K562 (cell line): ENCODE data around the gene OR2B6. TPM values are rescaled to one million over a fixed set of nuclear protein-coding genes. Genes with fewer than 3 reads are reported as not detected.
"Not testable (repeated sequence)": the region's sequence is repeated elsewhere in the genome, so short reads cannot be mapped to it uniquely, and the experiment has no call there.

Experiments used
- ATAC-seq: fragments of 200-7000 bp; cut with Tn5 transposase; 3 replicates; pipeline ENCODE4 v1.9.1; 2020; ENCODE audit warnings: moderate library complexity
- BruUV-seq: library from RNA; stranded (reverse); fragments of 400-500 nt; replicated peaks from 2 replicates; lab custom pipeline; 2021; lab: Mats Ljungman, UMichigan
- CTCF ChIA-PET: fragments of 300-600 bp; formaldehyde crosslinking; extraction: SDS; loops from one replicate; lab custom pipeline; 2021; ENCODE audit warnings: low intra/inter-chr PET ratio; lab: Yijun Ruan, JAX
- POLR2A ChIA-PET: fragments of 300-600, 350-650 bp; sonication (Branson Sonifier 250); formaldehyde crosslinking; extraction: SDS; loops from one replicate; lab custom pipeline; 2021; ENCODE audit warnings: antibody characterized with exemption, inconsistent platforms; lab: Yijun Ruan, JAX
- DNase-seq, 4 experiments: peaks; one replicate each; pipeline versions ENCODE4 v3.0.0 to v3.0.0-alpha.2; 2011 to 2018; ENCODE audit warnings: low spot score in 3 of 4, mixed read lengths in 3 of 4; ENCODE audit errors: extremely low read depth in 1 of 4
- FAIRE-seq: peaks from 2 replicates; lab custom pipeline; 2011; peaks lifted over from hg19 to GRCh38; lab: Jason Lieb, UNC
- H2AFZ ChIP-seq: 2 replicates; pipeline ENCODE4 v1.6.0; 2011; ENCODE audit warnings: low read depth, low read length, control low read depth, inconsistent platforms
- H3K27ac ChIP-seq: fragments of 200-600 bp; 3 replicates; pipeline ENCODE4 v1.8.0; 2011; ENCODE audit warnings: low read depth, mild to moderate bottlenecking, control low read depth, inconsistent platforms, low read length, moderate library complexity, mixed read lengths; ENCODE audit errors: extremely low read depth
- H3K27me3 ChIP-seq, 2 experiments: fragments of 300-600 bp in 1 of 2; 2 replicates in 1 of 2; 3 replicates in 1 of 2; pipeline versions ENCODE4 v1.6.0 to v1.8.0; 2011; ENCODE audit warnings: inconsistent platforms in 2 of 2, low read length in 2 of 2, mild to moderate bottlenecking in 1 of 2, mixed read lengths in 1 of 2, moderate library complexity in 1 of 2; ENCODE audit not compliant: control insufficient read depth in 2 of 2, insufficient read depth in 2 of 2
- H3K36me3 ChIP-seq: fragments of 300-600 bp; 3 replicates; pipeline ENCODE4 v1.8.0; 2011; ENCODE audit warnings: mild to moderate bottlenecking, low read length, inconsistent platforms; ENCODE audit not compliant: control insufficient read depth, insufficient read depth
- H3K4me1 ChIP-seq, 2 experiments: fragments of 200-600 bp in 1 of 2; replicated peaks in 1 of 2; 2 replicates in 1 of 2; 3 replicates in 1 of 2; pipeline versions ENCODE4 v1.5.1 to v1.8.0; 2011; ENCODE audit warnings: inconsistent platforms in 2 of 2, low read length in 2 of 2, mild to moderate bottlenecking in 1 of 2, mixed read lengths in 1 of 2, moderate library complexity in 1 of 2; ENCODE audit not compliant: control insufficient read depth in 2 of 2, insufficient read depth in 2 of 2
- H3K4me2 ChIP-seq: 2 replicates; pipeline ENCODE4 v1.6.1; 2011; ENCODE audit warnings: low read length, control low read depth, inconsistent platforms, mixed read lengths; ENCODE audit not compliant: insufficient read depth
- H3K4me3 ChIP-seq: fragments of 200-600 bp; sonication (generic), shearing (Covaris generic); 2 replicates; pipeline ENCODE4 v1.5.1; 2016; ENCODE audit warnings: control low read depth, inconsistent platforms
- H3K79me2 ChIP-seq: fragments of 200-600 bp; 3 replicates; pipeline ENCODE4 v1.8.0; 2011; ENCODE audit warnings: low read length, inconsistent platforms; ENCODE audit not compliant: control insufficient read depth, insufficient read depth
- H3K9ac ChIP-seq, 2 experiments: 2 replicates each; pipeline versions ENCODE4 v1.6.0 to v1.6.1; 2011; ENCODE audit warnings: low read depth in 2 of 2, low read length in 2 of 2, control low read depth in 1 of 2, inconsistent platforms in 1 of 2, mild to moderate bottlenecking in 1 of 2, mixed read lengths in 1 of 2; ENCODE audit not compliant: insufficient read depth in 1 of 2
- H3K9me1 ChIP-seq: one replicate; pipeline ENCODE4 v1.6.0; 2011; ENCODE audit warnings: inconsistent platforms, mild to moderate bottlenecking, low read length, moderate library complexity; ENCODE audit not compliant: control insufficient read depth, insufficient read depth
- H3K9me3 ChIP-seq: replicated peaks from 2 replicates; pipeline ENCODE4 v1.5.1; 2011; ENCODE audit warnings: low read depth, low read length, inconsistent platforms; ENCODE audit not compliant: control insufficient read depth, insufficient read depth
- H4K20me1 ChIP-seq: replicated peaks from 2 replicates; pipeline ENCODE4 v1.6.1; 2011; ENCODE audit warnings: low read length, inconsistent platforms, mixed read lengths; ENCODE audit not compliant: control insufficient read depth, insufficient read depth
- ADNP ChIP-seq: fragments of 200-800 bp; sonication (Bioruptor generic); IDR thresholded peaks from 2 replicates; pipeline ENCODE4 v1.6.1; 2016; ENCODE audit warnings: missing genetic modification characterization, missing compliant biosample characterization
- CBX3 ChIP-seq, 2 experiments: IDR thresholded peaks; 1 replicate in 1 of 2; 2 replicates in 1 of 2; pipeline ENCODE4 v1.6.1; 2012; ENCODE audit warnings: inconsistent platforms in 2 of 2, low read length in 2 of 2, borderline replicate concordance in 1 of 2, control low read depth in 1 of 2
- LARP7 ChIP-seq: fragments of 450-650 bp; IDR thresholded peaks from 2 replicates; pipeline ENCODE4 v1.6.1; 2016
- MAZ ChIP-seq, 2 experiments: fragments of 450-650 bp in 1 of 2; sonication (generic) in 1 of 2; formaldehyde crosslinking; IDR thresholded peaks in 1 of 2; conservative IDR thresholded peaks in 1 of 2; 2 replicates each; pipeline versions ENCODE4 v1.4.0 to v1.5.0; 2020; ENCODE audit warnings: mild to moderate bottlenecking in 1 of 2, missing genetic modification reagents in 1 of 2
- MLLT1 ChIP-seq, 2 experiments: fragments of 450-650 bp; IDR thresholded peaks; 2 replicates each; pipeline ENCODE4 v1.6.1; 2016
- PML ChIP-seq: IDR thresholded peaks from 2 replicates; pipeline ENCODE4 v1.6.1; 2012; ENCODE audit warnings: low read length, inconsistent platforms
- POLR2A ChIP-seq: fragments of 450-650 bp; conservative IDR thresholded peaks from 2 replicates; pipeline ENCODE4 v1.6.1; 2016
- POLR2AphosphoS2 ChIP-seq: IDR thresholded peaks from 2 replicates; pipeline ENCODE4 v1.6.1; 2012; ENCODE audit warnings: low read length, improper control_type of control experiment
- RBM25 ChIP-seq: fragments of 200-400 bp; formaldehyde crosslinking; IDR thresholded peaks from 2 replicates; pipeline ENCODE4 v1.6.1; 2018; ENCODE audit warnings: low read length, low read depth, moderate library complexity; ENCODE audit not compliant: severe bottlenecking
- RCOR1 ChIP-seq, 2 experiments: IDR thresholded peaks; 2 replicates each; pipeline ENCODE4 v1.6.1; 2012; ENCODE audit warnings: low read depth in 2 of 2, low read length in 2 of 2, borderline replicate concordance in 1 of 2, improper control_type of control experiment in 1 of 2
- TFAM ChIP-seq: fragments of 250-450 bp; sonication (Bioruptor Pico); conservative IDR thresholded peaks from 2 replicates; pipeline ENCODE4 v1.5.0; 2021; ENCODE audit warnings: mild to moderate bottlenecking, moderate library complexity
- TGIF2 ChIP-seq: sonication (generic); formaldehyde crosslinking; IDR thresholded peaks from 2 replicates; pipeline ENCODE4 v1.8.1; 2022; ENCODE audit warnings: mild to moderate bottlenecking, missing genetic modification reagents, moderate library complexity
- TRIM24 ChIP-seq, 2 experiments: fragments of 450-650 bp; IDR thresholded peaks; 2 replicates each; pipeline ENCODE4 v1.6.1; 2016
- TRIM28 ChIP-seq: fragments of 450-650 bp; IDR thresholded peaks from 2 replicates; pipeline ENCODE4 v1.6.1; 2017
- ZNF133 ChIP-seq: fragments of 250-450 bp; sonication (Bioruptor Pico); IDR thresholded peaks from 2 replicates; pipeline ENCODE4 v1.4.0; 2020; ENCODE audit warnings: mild to moderate bottlenecking
- ZNF507 ChIP-seq: conservative IDR thresholded peaks from 2 replicates; pipeline ENCODE4 v1.6.1; 2017; ENCODE audit warnings: missing genetic modification characterization, missing compliant biosample characterization
- ZNF77 ChIP-seq: fragments of 250-450 bp; sonication (Bioruptor Pico); IDR thresholded peaks from 2 replicates; pipeline ENCODE4 v1.5.0; 2020
- WGBS: fragments of 100-300 bp; shearing (Covaris generic); methylation state at CpG from one replicate; pipeline ENCODE4 v1.1.6; 2016; ENCODE audit warnings: low coverage, mixed read lengths; ENCODE audit not compliant: insufficient coverage; ENCODE audit errors: missing lambda C conversion rate; 5-methylcytosine and 5-hydroxymethylcytosine counted together
- in situ Hi-C: fragments of 300-500 bp; cut with MboI; formaldehyde crosslinking; loops from 4 replicates; pipeline ENCODE4 v1.15.0; 2018; ENCODE audit warnings: inconsistent platforms, mixed read lengths
- intact Hi-C: fragments of 100-400 bp; cut with micrococcal nuclease; formaldehyde crosslinking; loops from 2 replicates; pipeline ENCODE4 v1.14.2; 2022
- polyA plus RNA-seq, 8 experiments: library from polyadenylated mRNA; depleted of rRNA in 4 of 8; stranded (reverse) in 5 of 8; unstranded in 3 of 8; fragments of >200 nt; fragmentation: Nextera tagmentation in 2 of 8; fragmentation: Illumina TruSeq in 1 of 8; extraction: Ambion mirVana in 2 of 8; extraction: Trizol in 1 of 8; gene quantifications; 2 replicates each; pipeline versions ENCODE4 v1.2.1 to v1.2.3, GENCODE V29; 2011 to 2014; ENCODE audit warnings: inconsistent platforms in 1 of 8, missing spikeins in 1 of 8
- total RNA-seq, 7 experiments: library from RNA; depleted of rRNA in 6 of 7; stranded (reverse); fragments of >200 nt in 6 of 7; fragmentation: Illumina TruSeq in 2 of 7; extraction: Trizol in 2 of 7; gene quantifications; 2 replicates each; pipeline versions ENCODE4 v1.2.1 to v1.2.3, GENCODE V29; 2011 to 2021; ENCODE audit warnings: low replicate concordance in 1 of 7

Gene OR2B6
- total and polyA plus RNA-seq, 9 of the 15 experiments (the other 6 are each of a cell fraction or from before 2014, with no cell fraction given) = 1.9 to 18.7 (median 4.4) TPM

- not testable (repeated sequence) for H3K9ac ChIP-seq, H3K9me1 ChIP-seq, H3K9me3 ChIP-seq
- TF ChIP-seq POLR2A = peak; percentile 19; the same call in 1 of the 2 replicates
- TF ChIP-seq, all 486 proteins: peak for 1; not testable (repeated sequence) for 485
- H3K27ac ChIP-seq, intact Hi-C loops, in situ Hi-C loops, H4K20me1 ChIP-seq, ATAC-seq, H3K79me2 ChIP-seq, H3K27me3 ChIP-seq, H3K4me2 ChIP-seq, FAIRE-seq, H2AFZ ChIP-seq, CTCF ChIA-PET, DNase-seq, BruUV-seq, H3K4me3 ChIP-seq, H3K4me1 ChIP-seq: not testable (repeated sequence)
- H3K36me3 ChIP-seq = peaks cover 64% of the 10 kb centered on the region
- POLR2A ChIA-PET = interaction anchor here (0.5 to 1.1 kb wide), 3 partner anchors 13 to 1761 kb away, joined by 3 read pairs; partner anchors contain the start of gene OR2B6
- 90% methylated on average over 6 of the region's 6 CpGs for WGBS
Observed at GRCh38 chr6:27943072-27943471, 14.0 kb upstream of the OR2B6 start.

GRCh38 chr6:27948237-27948636, 8.8 kb upstream of the OR2B6 start:
- in situ Hi-C loops = no loop called here
- intact Hi-C loops = no loop called here
- H3K9me3 ChIP-seq = no peaks in the 10 kb centered on the region; the same call in 1 of the 2 replicates
- H3K27ac ChIP-seq = no peak overlapping the region
- no peak overlapping the region for H3K4me2 ChIP-seq
- ATAC-seq (no peak), FAIRE-seq (no peak), DNase-seq (no peak)
- H2AFZ ChIP-seq = no peak overlapping the region
- no peak overlapping the region for H3K9ac ChIP-seq
- no peaks in the 10 kb centered on the region for H4K20me1 ChIP-seq
- POLR2A ChIA-PET = interaction anchor here (1.4 kb wide), 1 partner anchor 14 kb away, joined by 3 read pairs; no protein-coding TSS in a partner anchor
- WGBS = 78% methylated on average over 1 of the region's 1 CpG
- peaks cover 45% of the 10 kb centered on the region for H3K36me3 ChIP-seq
- H3K27me3 ChIP-seq = no peaks in the 10 kb centered on the region
- no TSS peak for BruUV-seq
- H3K9me1 ChIP-seq = no peaks in the 10 kb centered on the region
- peaks cover 0 to 3% of the 10 kb centered on the region in 2 experiments; a peak in 2 of 5 replicates for H3K4me1 ChIP-seq
- H3K79me2 ChIP-seq = peaks cover 5% of the 10 kb centered on the region; the same call in 1 of the 3 replicates
- no peak overlapping the region for H3K4me3 ChIP-seq
- CTCF ChIA-PET = no interaction called here
- TF ChIP-seq TRIM24 (IDR thresholded peaks at IDR 0.05) = no peak
- TF ChIP-seq TGIF2 (CRISPR knock-in tag) = no peak
- TF ChIP-seq TRIM28 = peak; percentile 29; the same call in 1 of the 2 replicates
- no peak for TF ChIP-seq ZNF133 (CRISPR knock-in tag)
- 0 out of 2 replicates have a peak, but pooled peaks have one; percentile 11 for TF ChIP-seq ZNF507 (tag)
- TF ChIP-seq POLR2AphosphoS2 = no peak
- TF ChIP-seq ZNF77 (CRISPR knock-in tag) = no peak
- no peak for TF ChIP-seq MLLT1 (IDR thresholded peaks at IDR 0.05)
- TF ChIP-seq RBM25 = peak; percentile 62
- no peak for TF ChIP-seq TFAM (CRISPR knock-in tag)
- TF ChIP-seq ADNP = peak; percentile 52; the same call in 1 of the 2 replicates
- TF ChIP-seq PML = no peak
- TF ChIP-seq RCOR1 (IDR thresholded peaks at IDR 0.05; ENCODE audit: borderline replicate concordance in 1 of 2, low read depth in 2 of 2, low read length in 2 of 2) = no peak
- TF ChIP-seq CBX3 (IDR thresholded peaks at IDR 0.05; ENCODE audit: borderline replicate concordance in 1 of 2, low read length in 2 of 2) = 0 out of 3 replicates have a peak, but pooled peaks of 1 of the 2 experiments have one; percentile 40
- no peak for TF ChIP-seq LARP7
- no peak for TF ChIP-seq POLR2A
- TF ChIP-seq MAZ (CRISPR knock-in tag; conservative IDR thresholded peaks at IDR 0.05 in 1 of 2, IDR thresholded peaks at IDR 0.05 in 1 of 2) = no peak
